Neuron (in vitro differentiated cells): Measurements from ENCODE around the gene CYP2J2.
"Not testable (repeated sequence)": the region's sequence is repeated elsewhere in the genome, so short reads cannot be mapped to it uniquely, and the experiment has no call there.

Experiments
- H2AFZ ChIP-seq: one replicate; pipeline ENCODE4 v1.6.1; 2013; ENCODE audit warnings: low read depth, mild to moderate bottlenecking, inconsistent platforms, low read length, moderate library complexity
- H3K27me3 ChIP-seq: one replicate; pipeline ENCODE4 v1.6.1; 2013; ENCODE audit warnings: low read length; ENCODE audit not compliant: insufficient read depth
- H3K36me3 ChIP-seq: one replicate; pipeline ENCODE4 v1.6.1; 2013; ENCODE audit warnings: low read length; ENCODE audit not compliant: insufficient read depth
- H3K4me1 ChIP-seq: one replicate; pipeline ENCODE4 v1.6.1; 2013; ENCODE audit warnings: low read length; ENCODE audit not compliant: insufficient read depth
- H3K4me3 ChIP-seq: 2 replicates; pipeline ENCODE4 v1.5.1; 2013; ENCODE audit warnings: mild to moderate bottlenecking, low read length, moderate library complexity
- H3K9me3 ChIP-seq: one replicate; pipeline ENCODE4 v1.6.1; 2013; ENCODE audit warnings: low read length

Gene CYP2J2

DNA sequence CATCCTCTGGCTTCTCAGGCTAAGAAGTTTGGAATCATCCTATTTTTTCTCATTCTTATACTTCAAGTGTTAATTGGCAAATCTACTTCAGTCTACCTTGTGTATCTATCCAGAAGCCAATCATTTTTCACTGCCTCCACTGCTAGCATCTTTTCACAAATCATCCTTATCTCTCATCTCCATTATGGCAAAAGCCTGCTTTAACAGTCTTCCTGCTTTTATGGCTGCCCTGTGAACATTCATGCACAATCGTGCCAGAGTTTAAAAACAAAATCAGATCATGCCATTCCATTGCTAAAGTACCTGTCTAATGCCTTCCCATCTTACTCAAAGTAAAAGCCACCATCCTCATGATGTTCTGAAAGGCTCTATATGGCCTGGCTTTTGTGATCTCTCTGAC, 19.2 kb upstream of the CYP2J2 start:
- H3K27me3 ChIP-seq, result peaks cover 4% of the 10 kb centered on the region

DNA sequence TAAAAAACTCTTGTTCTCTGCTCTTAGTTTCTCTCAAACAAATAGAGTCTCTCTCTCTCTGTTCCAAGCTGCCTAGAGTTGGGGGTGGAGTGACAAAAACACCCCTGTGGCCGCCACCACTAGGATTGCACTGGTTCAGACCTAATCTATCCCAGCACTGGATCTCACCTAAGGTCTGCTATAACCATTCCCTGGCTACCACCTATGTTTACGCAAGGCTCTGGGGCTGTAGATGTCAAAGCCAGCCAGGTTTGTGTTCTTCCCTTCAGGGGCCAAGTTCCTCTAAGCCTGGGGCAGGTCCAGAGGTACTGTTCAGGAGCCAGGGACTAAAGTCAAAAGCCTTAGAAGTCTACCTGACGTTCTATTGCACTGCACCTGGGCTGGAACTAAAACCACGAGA, 12.8 kb upstream of the CYP2J2 start:
- Histone ChIP-seq H3K9me3 (peaks cover 2% of the 10 kb centered on the region), H3K27me3 (peaks cover 6% of the 10 kb centered on the region), H3K4me1 (no peaks in the 10 kb centered on the region), H3K36me3 (no peaks in the 10 kb centered on the region), H3K4me3 (no peak overlapping the region), H2AFZ (no peak overlapping the region)

More for the DNA sequence above, 19.2 kb upstream of the CYP2J2 start:
- no peak overlapping the region for H3K4me3 ChIP-seq
- no peaks in the 10 kb centered on the region for H3K4me1 ChIP-seq
- no peaks in the 10 kb centered on the region for H3K9me3 ChIP-seq
- H2AFZ ChIP-seq, result no peak overlapping the region
- no peaks in the 10 kb centered on the region for H3K36me3 ChIP-seq

DNA sequence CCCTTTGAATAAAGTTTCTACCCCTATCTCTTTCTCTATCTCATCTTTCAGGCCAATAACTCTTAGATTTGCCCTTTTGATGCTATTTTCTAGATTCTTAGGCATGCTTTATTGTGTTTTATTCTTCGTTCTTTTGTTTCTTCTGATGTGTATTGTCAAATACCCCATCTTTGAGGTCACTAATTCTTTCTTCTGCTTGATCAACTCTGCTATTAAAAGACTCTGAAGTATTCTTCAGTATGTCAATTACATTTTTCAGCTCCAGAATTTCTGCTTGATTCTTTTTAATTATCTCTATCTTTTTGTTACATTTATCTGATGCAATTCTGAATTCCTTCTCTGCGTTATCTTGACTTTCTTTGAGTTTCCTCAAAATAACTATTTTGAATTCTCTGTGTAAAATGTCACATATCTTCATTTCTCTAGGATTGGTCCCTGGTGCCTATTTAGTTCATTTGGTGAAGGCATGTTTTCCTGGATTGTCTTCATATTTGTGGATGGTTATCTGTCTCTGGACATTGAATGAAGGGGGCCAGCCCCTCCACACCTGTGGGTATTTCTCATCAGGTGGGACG, 11.2 kb upstream of the CYP2J2 start:
- H2AFZ ChIP-seq, result no peak overlapping the region
- H3K4me1 ChIP-seq, result no peaks in the 10 kb centered on the region
- peaks cover 6% of the 10 kb centered on the region for H3K27me3 ChIP-seq
- H3K36me3 ChIP-seq, result no peaks in the 10 kb centered on the region
- H3K9me3 ChIP-seq, result peaks cover 2% of the 10 kb centered on the region
- no peak overlapping the region for H3K4me3 ChIP-seq

DNA sequence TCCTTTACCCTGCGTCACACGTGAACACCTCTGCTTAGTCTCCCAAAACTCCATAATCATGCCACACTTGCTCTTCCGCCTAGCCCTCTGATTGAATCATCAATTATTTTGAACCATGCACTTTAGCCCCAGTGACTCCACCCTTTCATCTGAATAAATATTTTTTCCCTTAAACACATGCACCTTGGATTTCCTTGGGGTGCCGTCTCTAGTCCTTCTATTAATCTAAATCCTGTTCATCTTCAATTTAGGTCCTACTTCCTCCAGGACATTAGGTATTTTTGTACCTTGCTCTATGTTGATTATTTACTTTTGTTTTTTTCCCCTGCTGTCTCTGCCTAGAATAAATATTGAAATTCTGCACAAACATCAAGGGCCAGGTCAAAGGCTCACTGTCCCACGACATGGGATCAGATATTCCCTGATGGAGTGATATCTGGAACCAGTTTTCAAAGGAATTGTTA, 9.8 kb upstream of the CYP2J2 start:
- Histone ChIP-seq H3K9me3 (peaks cover 2% of the 10 kb centered on the region), H3K4me1 (no peaks in the 10 kb centered on the region), H3K27me3 (peaks cover 6% of the 10 kb centered on the region), H3K4me3 (no peak overlapping the region), H3K36me3 (no peaks in the 10 kb centered on the region), H2AFZ (no peak overlapping the region)

DNA sequence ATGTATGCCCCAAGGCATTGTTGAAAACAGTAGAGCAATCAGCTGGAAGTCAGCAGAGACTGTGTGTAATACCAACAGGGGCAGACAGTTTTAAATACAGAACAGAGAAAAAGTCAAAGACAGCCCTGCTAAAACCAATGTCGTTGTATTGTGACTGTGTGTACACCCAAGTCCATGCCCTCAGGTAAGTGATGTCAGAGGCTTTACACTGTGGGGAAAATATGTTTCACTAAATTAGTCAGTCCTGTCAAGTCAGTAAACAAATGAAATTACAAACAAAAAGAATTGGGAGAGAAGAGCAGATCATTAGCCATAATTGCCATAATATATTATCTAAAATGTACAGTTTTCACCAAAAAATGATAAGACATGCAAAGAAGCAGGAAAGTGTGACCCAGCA, 2.4 kb upstream of the CYP2J2 start:
- Histone ChIP-seq H3K36me3 (no peaks in the 10 kb centered on the region), H2AFZ (no peak overlapping the region), H3K4me1 (no peaks in the 10 kb centered on the region), H3K4me3 (no peak overlapping the region), H3K27me3 (peaks cover 32% of the 10 kb centered on the region), H3K9me3 (no peaks in the 10 kb centered on the region)

DNA sequence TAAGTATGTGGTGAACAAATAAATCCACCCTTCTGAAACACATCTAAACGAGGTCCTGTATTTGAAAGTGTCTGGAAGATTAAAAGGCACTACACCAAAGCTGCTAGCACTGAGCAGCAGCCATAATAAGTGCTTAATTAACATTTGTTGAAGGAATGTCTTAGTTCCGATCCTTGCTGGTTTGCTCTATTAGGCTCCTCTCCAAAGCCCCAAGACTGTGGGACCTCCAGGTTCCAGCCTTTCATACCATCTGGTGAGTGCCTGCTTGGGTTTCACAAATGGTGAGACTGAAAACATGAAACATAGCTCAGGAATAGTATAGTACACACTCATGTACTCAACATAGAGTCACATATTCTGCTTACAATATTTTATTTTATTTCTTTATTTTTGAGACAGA, 640 bp upstream of the CYP2J2 start:
- Histone ChIP-seq H3K4me3 (no peak overlapping the region), H3K9me3 (no peaks in the 10 kb centered on the region), H3K27me3 (peaks cover 32% of the 10 kb centered on the region), H3K36me3 (no peaks in the 10 kb centered on the region), H3K4me1 (no peaks in the 10 kb centered on the region), H2AFZ (no peak overlapping the region)

DNA sequence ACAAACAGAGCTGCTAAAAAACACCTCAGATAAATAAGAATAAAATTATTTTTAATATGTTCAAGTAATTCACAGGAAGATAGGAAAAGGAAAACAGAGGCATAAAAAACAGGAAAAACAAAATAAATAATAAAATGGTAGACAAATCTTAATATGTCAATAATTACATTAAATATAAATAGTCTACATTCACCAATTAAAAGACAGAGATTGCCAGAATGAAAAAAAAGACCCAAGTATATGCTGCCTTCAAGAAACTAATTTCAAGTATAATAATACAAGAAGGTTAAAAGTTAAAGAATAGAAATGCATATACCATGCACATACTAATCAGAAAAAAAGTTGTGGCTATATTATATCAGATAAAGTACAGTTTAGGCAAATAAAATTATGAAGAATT, 1.9 kb downstream of the CYP2J2 start:
- Histone ChIP-seq H3K27me3 (peaks cover 28% of the 10 kb centered on the region), H3K9me3 (no peaks in the 10 kb centered on the region), H3K36me3 (no peaks in the 10 kb centered on the region), H3K4me1 (no peaks in the 10 kb centered on the region), H2AFZ (no peak overlapping the region), H3K4me3 (no peak overlapping the region)

DNA sequence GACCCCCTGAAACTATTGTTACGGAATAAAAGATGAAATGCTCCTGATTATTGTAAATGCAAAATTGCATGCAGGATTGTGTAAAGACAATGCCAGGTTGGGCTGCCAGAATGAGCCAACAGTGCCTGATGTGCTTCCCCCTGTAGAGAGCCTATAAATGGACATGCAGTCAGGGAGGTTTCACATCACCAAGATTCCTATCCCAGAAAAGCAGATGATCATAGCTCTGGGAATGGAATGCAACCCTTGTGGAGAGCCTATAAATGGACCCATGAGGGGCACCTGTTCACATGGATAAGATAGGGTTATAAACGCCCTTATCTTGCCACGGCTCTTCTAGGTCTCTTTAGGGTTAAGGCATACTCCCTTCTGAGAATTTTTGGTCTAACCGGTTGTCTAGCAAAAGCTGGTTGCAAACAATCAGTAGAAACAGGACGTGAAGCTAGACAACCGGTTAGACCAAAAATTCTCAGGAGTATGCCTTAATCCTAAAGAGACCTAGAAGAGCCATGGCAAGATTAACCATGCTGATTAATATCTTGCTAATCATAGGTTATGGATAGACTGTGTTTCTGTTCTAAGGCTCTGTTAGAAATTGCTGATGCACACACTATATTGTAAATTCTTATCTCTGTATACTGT, 5.2 kb downstream of the CYP2J2 start:
- H3K27me3 ChIP-seq, result peaks cover 13% of the 10 kb centered on the region
- not testable (repeated sequence) for H2AFZ ChIP-seq

DNA sequence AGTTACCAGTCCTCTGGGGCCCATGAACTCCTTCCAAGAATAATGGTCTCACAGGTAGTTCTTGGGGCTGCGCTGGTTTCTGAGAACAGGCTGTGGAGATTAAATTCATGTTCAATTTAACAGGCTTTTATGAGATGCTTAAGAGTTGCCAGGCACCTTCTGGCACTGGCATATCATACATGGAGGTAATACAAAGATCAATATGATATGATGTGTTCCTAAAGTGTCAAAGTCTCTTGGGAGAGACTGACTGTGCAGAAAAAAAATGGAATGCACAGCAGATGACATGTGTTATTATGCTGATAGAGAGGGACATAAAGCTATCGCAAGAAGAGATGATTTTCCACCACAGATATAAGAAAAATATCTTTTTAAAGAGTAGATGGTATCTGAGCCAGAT, 6.8 kb downstream of the CYP2J2 start:
- Histone ChIP-seq H3K36me3 (no peaks in the 10 kb centered on the region), H3K4me1 (peaks cover 12% of the 10 kb centered on the region), H3K9me3 (no peaks in the 10 kb centered on the region), H2AFZ (no peak overlapping the region), H3K4me3 (no peak overlapping the region), H3K27me3 (peaks cover 3% of the 10 kb centered on the region)

More for the DNA sequence above, 5.2 kb downstream of the CYP2J2 start:
- H3K9me3 ChIP-seq, H3K36me3 ChIP-seq, H3K4me3 ChIP-seq: not testable (repeated sequence)
- peaks cover 12% of the 10 kb centered on the region for H3K4me1 ChIP-seq

DNA sequence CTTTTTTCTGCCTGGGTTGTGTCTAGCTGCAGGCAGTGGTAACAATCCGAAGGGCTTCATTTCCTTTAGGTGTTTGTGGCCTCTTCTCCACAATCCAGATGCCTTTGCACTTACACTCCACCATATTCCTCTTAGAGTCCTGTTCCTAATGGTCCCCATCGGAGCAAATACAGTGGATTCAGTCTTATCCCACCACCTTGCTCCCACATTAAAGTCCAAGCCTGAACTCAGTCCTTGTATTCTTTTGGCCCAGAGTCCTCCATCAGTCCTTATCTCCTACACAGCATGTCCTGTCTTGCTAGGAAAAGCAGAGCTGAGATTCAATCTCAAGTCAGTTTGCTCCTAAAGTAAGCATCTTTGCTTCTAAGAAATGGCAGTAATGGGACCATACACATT, 8.8 kb downstream of the CYP2J2 start:
- H3K9me3 ChIP-seq, result no peaks in the 10 kb centered on the region
- peaks cover 3% of the 10 kb centered on the region for H3K27me3 ChIP-seq
- H2AFZ ChIP-seq, result no peak overlapping the region
- peaks cover 12% of the 10 kb centered on the region for H3K4me1 ChIP-seq
- no peaks in the 10 kb centered on the region for H3K36me3 ChIP-seq
- H3K4me3 ChIP-seq, result no peak overlapping the region

DNA sequence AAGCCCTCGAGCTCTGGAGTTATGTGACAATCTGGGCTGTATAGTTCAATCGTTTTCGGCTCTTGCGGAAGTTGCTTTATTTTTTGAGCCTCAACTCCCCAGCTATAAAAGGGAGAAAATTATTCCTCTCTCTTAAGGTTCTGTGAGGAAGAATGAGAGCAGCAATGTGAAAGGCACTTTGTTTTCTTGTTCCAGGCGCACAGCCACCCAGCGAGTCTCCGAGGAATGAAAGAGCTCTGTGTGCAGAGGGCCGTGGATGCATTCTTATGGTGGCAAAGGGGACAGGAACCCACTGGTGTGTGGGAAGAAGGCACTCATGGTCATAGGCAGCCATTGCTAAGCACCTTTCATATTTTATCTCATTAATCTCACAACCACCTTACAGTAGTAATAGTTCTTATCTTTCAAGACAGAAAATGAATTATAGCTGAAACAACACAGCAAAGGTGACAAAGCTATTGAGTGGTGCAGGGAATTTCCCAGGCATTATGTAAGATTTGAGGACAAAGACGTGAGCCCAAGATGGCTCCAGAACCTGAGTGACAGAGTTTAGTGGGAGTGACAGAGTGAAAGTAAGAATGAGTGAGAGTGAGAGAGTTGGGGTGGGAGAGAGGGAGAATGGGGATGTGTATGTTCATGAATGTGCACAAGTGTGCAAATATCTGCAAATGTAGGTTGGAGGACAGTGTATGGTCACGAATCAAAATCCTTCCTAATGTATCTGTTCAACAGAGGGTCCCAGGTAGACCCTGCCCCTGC, 9.4 kb downstream of the CYP2J2 start:
- no peaks in the 10 kb centered on the region for H3K36me3 ChIP-seq
- no peak overlapping the region for H3K4me3 ChIP-seq

DNA sequence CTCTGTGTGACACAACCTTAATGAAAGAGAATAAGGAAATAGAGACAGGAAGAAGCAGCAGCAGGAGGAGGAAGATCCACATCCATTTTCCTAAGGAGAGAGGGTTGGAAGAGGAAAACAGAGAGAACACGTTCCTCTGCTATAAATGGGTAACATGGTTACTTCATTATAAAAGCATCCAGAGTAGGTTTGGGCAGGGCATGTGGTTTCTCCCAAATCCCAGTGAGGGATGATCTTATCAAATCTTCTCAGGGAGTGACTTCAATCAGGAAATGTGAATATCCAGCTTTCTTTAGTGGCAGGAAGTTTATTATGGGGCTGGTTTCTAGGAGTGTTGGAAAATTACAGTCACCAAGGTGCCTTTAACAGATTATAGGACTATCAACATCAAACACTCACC, 11.1 kb downstream of the CYP2J2 start:
- peaks cover 18% of the 10 kb centered on the region for H3K4me1 ChIP-seq
- H3K36me3 ChIP-seq, result no peaks in the 10 kb centered on the region
- no peak overlapping the region for H3K4me3 ChIP-seq
- no peak overlapping the region for H2AFZ ChIP-seq
- H3K9me3 ChIP-seq, result no peaks in the 10 kb centered on the region
- H3K27me3 ChIP-seq, result peaks cover 3% of the 10 kb centered on the region

More for the DNA sequence above, 9.4 kb downstream of the CYP2J2 start:
- H3K9me3 ChIP-seq, result no peaks in the 10 kb centered on the region
- no peak overlapping the region for H2AFZ ChIP-seq
- peaks cover 3% of the 10 kb centered on the region for H3K27me3 ChIP-seq
- peaks cover 12% of the 10 kb centered on the region for H3K4me1 ChIP-seq

DNA sequence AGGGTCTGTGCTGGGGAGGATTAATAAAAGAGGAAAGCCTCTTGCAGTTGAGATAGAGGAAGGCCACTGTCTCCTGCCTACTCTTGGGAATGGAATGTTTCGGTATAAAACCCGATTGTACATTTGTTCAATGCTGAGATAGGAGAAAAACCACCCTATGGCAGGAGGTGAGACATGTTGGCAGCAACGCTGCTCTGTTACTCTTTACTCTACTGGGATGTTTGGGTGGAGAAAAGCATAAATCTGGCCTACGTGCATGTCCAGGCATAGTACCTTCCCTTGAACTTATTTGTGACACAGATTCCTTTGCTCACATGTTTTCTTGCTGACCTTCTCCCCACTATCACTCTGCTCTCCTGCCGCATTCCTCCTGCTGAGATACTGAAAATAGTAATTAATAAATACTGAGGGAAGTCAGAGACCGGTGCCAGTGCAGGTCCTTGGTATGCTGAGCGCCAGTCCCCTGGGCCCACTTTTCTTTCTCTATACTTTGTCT, 11.7 kb downstream of the CYP2J2 start:
- H3K27me3 ChIP-seq, result not testable (repeated sequence)
- H3K4me1 ChIP-seq, result peaks cover 18% of the 10 kb centered on the region

More for the DNA sequence above, 11.7 kb downstream of the CYP2J2 start:
- H3K36me3 ChIP-seq, H2AFZ ChIP-seq, H3K9me3 ChIP-seq, H3K4me3 ChIP-seq: not testable (repeated sequence)
